Ishikawa (cell line): Measurements from ENCODE around the gene XPO6.

Experiments used
- CEBPB ChIP-seq: IDR thresholded peaks from 2 replicates; pipeline ENCODE4 v1.6.1; 2012
- CREB1 ChIP-seq: IDR thresholded peaks from 2 replicates; pipeline ENCODE4 v1.6.1; 2012; ENCODE audit warnings: low read depth
- EGR1 ChIP-seq: IDR thresholded peaks from 2 replicates; pipeline ENCODE4 v1.6.1; 2012
- MAX ChIP-seq: IDR thresholded peaks from 2 replicates; pipeline ENCODE4 v1.6.1; 2012
- RAD21 ChIP-seq: IDR thresholded peaks from 2 replicates; pipeline ENCODE4 v1.6.1; 2012; ENCODE audit warnings: low read depth
- REST ChIP-seq: IDR thresholded peaks from 2 replicates; pipeline ENCODE4 v1.6.1; 2012; ENCODE audit warnings: low read depth, mild to moderate bottlenecking
- TAF1 ChIP-seq: IDR thresholded peaks from 2 replicates; pipeline ENCODE4 v1.6.1; 2012; ENCODE audit warnings: low read depth, mild to moderate bottlenecking
- YY1 ChIP-seq: IDR thresholded peaks from 2 replicates; pipeline ENCODE4 v1.6.1; 2012; ENCODE audit warnings: low read depth
- ZBTB7A ChIP-seq: IDR thresholded peaks from 2 replicates; pipeline ENCODE4 v1.6.1; 2012; ENCODE audit warnings: low read depth
- TF ChIP-seq, protein P1 (sequence below): IDR thresholded peaks from 2 replicates; pipeline ENCODE4 v1.6.1; 2012

Gene XPO6

GRCh38 chr16:28053461-28053860 lies 158.3 kb downstream of the XPO6 start:
- TF ChIP-seq YY1: no peak
- no peak for TF ChIP-seq CEBPB
- peak; percentile 14; the same call in 1 of the 2 replicates for TF ChIP-seq MAX
- no peak for TF ChIP-seq TAF1
- TF ChIP-seq EGR1: no peak
- TF ChIP-seq, protein P1, sequence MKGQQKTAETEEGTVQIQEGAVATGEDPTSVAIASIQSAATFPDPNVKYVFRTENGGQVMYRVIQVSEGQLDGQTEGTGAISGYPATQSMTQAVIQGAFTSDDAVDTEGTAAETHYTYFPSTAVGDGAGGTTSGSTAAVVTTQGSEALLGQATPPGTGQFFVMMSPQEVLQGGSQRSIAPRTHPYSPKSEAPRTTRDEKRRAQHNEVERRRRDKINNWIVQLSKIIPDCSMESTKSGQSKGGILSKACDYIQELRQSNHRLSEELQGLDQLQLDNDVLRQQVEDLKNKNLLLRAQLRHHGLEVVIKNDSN: no peak

DNA sequence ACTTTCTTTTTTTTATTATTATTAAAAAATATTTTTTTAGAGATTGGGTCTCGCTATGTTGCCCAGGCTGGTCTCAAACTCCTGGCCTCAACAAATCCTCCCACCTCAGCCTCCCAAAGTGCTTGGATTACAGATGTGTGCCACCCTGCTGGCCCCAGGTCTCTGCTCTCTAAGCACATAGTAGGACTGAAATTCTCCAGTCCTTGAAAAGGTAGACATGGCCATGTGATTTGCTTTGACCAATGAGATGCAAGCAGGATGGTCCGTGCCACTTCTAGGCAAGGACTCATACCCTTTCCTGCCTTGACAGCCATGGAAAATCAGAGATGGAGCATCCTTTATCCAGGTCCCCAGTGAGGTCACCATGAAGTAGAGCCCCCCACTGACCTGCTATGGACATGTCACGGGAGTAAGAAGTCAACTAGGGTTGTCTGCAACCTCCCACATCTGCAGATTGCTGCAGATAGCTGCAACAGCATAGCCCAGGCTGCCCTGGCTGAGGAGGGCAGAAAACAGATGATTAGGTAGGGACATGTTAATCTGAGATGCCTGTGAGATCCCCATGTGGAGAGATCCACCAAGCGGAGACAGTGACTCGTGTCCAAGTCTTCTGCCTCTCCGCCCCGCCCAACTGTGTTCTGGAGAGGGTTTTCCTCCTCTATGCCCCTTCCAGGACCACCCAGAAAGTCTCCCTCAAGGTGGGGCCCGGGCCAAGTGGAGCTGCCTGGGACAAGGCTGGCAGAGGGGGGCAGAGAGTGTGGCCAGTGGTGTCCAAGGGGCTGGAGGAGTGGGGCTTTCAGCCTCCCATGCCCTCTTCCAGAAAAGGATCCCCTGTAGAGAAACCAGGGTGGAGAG lies 159.3 kb downstream of the XPO6 start:
- no peak for TF ChIP-seq REST
- TF ChIP-seq, protein P1: peak; percentile 57

DNA sequence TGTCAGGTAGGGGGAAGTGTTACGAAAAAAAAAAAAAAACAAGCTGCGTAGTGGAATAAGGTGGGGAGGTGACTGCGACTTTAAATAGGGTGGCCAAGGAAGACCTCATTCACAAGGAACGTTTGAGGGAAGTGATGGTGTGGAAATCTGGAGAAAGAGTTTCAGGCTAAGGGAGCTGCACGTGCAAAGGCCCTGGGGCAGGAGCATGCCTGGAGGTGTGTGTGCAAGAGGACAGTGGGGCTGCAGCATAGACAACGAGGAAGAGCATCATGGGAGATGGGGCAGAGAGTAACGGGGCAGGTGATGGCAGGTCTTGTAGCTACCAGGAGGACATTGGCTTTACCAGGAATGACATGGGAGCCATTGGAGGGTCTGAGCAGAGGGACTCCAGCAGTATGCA lies 160.3 kb downstream of the XPO6 start:
- TF ChIP-seq CREB1 (no peak), CEBPB (no peak), TAF1 (no peak), MAX (no peak), YY1 (no peak), REST (no peak), RAD21 (no peak), ZBTB7A (no peak)
- TF ChIP-seq, protein P1: no peak
